ENCODE data around the gene GALR3.

The GALR3 gene

DNA sequence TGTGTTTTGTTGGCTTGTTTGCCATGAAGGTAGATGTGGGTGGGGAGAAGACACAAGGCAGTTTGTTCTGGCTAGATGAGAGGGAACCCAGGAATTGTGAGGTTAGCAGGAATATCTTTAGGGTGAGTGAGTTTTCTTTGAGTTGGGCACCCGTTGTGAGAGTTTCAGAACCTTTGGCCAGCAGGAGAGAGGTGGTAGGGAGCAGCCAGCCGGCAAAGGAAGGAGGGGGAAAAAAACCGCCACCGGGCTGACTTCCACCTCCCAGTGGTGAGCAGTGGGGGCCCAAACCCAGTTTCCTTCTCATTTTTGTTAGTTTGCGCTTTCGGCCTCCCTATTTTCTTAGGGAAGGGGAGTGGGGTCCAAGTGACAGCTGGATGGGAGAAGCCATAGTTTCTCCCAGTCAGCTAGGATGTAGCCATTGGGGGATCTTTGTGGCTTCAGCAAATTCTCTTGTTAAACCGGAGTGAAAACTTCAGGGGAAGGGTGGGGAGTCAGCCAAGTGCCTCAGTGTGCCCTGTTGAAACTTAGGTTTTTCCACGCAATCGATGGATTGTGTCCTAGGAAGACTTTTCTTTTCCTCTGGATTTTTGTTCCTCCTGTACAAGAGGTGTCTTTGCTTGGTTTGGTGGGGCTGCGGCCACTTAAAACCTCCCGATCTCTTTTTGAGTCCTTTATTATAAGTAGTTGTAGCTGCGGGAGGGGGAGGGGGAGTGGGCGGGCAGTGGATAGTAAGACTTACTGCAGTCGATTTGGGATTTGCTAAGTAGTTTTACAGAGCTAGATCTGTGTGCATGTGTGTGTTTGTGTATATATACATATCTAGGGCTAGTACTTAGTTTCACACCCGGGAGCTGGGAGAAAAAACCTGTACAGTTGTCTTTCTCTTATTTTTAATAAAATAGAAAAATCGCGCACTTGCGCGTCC is 16.5 kb upstream of the GALR3 start:
- TF ChIP-seq, protein P1, sequence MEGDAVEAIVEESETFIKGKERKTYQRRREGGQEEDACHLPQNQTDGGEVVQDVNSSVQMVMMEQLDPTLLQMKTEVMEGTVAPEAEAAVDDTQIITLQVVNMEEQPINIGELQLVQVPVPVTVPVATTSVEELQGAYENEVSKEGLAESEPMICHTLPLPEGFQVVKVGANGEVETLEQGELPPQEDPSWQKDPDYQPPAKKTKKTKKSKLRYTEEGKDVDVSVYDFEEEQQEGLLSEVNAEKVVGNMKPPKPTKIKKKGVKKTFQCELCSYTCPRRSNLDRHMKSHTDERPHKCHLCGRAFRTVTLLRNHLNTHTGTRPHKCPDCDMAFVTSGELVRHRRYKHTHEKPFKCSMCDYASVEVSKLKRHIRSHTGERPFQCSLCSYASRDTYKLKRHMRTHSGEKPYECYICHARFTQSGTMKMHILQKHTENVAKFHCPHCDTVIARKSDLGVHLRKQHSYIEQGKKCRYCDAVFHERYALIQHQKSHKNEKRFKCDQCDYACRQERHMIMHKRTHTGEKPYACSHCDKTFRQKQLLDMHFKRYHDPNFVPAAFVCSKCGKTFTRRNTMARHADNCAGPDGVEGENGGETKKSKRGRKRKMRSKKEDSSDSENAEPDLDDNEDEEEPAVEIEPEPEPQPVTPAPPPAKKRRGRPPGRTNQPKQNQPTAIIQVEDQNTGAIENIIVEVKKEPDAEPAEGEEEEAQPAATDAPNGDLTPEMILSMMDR (IDR thresholded peaks at IDR 0.05; ENCODE audit: control extremely low read depth, extremely low read depth, low read depth, missing control alignments) = no peak
- no peak for DNase-seq (ENCODE audit: extremely low spot score)
- ChIA-PET CTCF (interaction anchor here (1.0 to 4.3 kb wide), 6 partner anchors 11 to 164 kb away, joined by 3 to 49 read pairs (median 6); partner anchors contain the start of genes C22orf23 and POLR2F), POLR2A (interaction anchor here (1.3 kb wide), 1 partner anchor 12 kb away, joined by 4 read pairs; no protein-coding TSS in a partner anchor)

DNA sequence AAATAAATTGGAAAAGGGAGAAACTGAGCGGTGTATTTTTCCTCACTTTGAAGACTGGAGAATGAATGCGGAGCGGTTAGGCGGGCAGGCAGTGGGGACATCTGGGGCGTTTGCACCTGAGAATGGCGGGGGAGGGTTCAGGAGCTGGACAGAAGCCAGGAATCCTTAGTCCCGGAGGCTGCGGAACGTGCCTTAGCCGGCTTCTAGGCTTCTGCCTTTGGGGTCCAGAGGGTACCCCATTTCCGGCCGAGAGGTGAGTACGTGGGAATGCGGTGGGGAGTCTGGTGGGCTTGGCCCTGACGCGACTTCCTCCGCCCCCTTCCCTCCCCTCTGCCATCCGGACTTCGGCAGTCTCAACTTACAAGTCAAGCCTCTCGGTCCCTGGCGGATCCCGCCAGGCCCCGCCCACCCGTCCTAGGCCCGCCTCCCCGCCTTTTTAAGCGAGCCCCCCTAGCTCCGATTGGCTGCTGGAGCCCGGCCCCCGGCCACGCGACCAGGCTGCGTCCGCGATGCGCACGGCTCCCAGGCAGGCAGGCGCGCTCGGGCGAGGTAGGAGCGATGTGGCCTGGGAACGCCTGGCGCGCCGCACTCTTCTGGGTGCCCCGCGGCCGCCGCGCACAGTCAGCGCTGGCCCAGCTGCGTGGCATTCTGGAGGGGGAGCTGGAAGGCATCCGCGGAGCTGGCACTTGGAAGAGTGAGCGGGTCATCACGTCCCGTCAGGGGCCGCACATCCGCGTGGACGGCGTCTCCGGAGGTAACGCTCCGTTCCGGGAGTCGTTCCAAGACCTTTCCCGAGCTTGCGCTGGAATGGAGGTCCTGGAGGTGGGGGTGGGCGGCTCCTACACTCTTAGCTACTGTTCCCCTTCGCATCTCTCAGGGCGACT is 15.5 kb upstream of the GALR3 start, which contains the start of gene GCAT:
TSS of gene GCAT (plus strand) at position 525 of the 884 bp plus-strand sequence. CDS start at position 559, 34 bp downstream.
- TF ChIP-seq, protein P1 (IDR thresholded peaks at IDR 0.05; ENCODE audit: control extremely low read depth, extremely low read depth, low read depth, missing control alignments) = no peak
- ChIA-PET POLR2A (interaction anchor here (0.6 to 1.3 kb wide), 6 partner anchors 11 to 167 kb away, joined by 3 to 8 read pairs (median 4); partner anchors contain the start of genes ANKRD54, MICALL1 and PDXP), CTCF (interaction anchor here (1.0 to 4.3 kb wide), 7 partner anchors 10 to 165 kb away, joined by 3 to 49 read pairs (median 5); partner anchors contain the start of genes C22orf23, MICALL1 and POLR2F)
- DNase-seq (ENCODE audit: extremely low spot score) = peak; percentile 99

DNA sequence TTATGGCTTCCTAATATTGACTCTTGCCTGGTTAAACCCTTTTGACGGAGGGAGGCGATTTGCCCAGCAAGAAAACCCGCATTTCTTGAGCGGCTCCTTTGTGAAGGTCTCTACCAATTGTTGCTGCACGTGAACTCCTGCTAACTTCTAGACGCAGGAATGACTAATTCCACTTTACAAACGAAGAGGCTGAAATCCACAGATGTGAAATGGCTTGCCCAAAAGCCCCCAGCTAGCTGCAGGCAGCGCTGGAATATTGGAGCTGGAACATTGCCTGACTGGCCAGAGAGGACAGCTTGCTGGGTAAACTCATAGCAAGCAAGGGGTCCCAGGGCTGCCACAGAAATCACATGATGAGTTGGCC is 14.9 kb upstream of the GALR3 start:
- POLR2A ChIA-PET = interaction anchor here (0.6 to 1.0 kb wide), 3 partner anchors 74 to 150 kb away, joined by 3 to 8 read pairs (median 7); partner anchors contain the start of genes MICALL1 and PDXP
- TF ChIP-seq, protein P1 (IDR thresholded peaks at IDR 0.05; ENCODE audit: control extremely low read depth, extremely low read depth, low read depth, missing control alignments) = no peak
- CTCF ChIA-PET = interaction anchor here (0.9 to 4.3 kb wide), 8 partner anchors 9 to 202 kb away, joined by 3 to 49 read pairs (median 8); partner anchors contain the start of genes C22orf23, MICALL1 and POLR2F
- no peak for DNase-seq (ENCODE audit: extremely low spot score)

DNA sequence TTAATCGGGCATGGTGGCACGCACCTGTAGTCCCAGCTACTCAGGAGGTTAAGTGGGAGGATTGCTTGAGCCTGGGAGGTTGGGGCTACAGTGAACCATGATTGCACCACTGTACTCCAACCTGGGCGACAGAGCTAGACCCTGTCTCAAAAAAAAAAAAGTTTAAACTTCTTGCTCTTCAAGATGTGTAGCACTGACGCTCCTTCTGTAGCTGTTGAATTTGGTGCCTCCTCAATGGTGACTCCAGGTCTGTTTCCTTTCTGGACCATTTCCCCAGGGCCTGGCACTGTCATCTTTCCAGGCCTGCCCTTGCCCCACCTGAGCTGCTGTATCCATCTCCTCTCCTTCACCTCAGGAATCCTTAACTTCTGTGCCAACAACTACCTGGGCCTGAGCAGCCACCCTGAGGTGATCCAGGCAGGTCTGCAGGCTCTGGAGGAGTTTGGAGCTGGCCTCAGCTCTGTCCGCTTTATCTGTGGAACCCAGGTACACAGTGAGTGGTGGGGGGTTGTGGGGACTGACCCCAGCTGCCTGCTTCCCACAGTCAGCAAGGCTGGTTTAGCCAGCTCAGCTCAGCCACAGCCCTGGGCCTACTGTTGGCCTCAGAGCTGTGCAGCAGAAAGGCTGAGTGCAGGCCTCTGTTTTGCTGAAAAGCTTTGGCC is 13.4 kb upstream of the GALR3 start:
- POLR2A ChIA-PET = interaction anchor here (0.5 to 0.6 kb wide), 2 partner anchors 24 to 58 kb away, joined by 3 to 7 read pairs; no protein-coding TSS in a partner anchor
- DNase-seq (ENCODE audit: extremely low spot score) = no peak
- TF ChIP-seq, protein P1 (IDR thresholded peaks at IDR 0.05; ENCODE audit: control extremely low read depth, extremely low read depth, low read depth, missing control alignments) = no peak
- CTCF ChIA-PET = interaction anchor here (1.0 to 4.3 kb wide), 7 partner anchors 8 to 203 kb away, joined by 3 to 49 read pairs (median 6); no protein-coding TSS in a partner anchor

DNA sequence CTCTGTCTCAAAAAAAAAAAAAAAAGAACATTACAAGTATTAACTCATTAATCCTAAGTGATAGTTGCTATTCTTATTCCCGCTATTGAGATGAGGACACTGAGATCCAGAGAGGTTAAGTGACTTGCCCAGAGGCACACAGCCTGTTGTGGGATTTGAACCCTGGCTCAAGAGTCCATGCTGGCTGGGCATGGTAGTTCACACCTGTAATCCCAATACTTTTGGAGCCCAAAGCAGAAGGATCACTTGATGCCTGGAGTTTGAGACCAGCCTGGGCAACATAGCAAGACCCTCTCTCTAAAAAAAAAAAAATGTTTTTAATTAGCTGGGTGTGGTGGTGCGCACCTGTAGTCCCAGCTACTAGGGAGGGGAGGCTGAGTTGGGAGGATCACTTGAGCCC is 11.3 kb upstream of the GALR3 start:
- CTCF ChIA-PET = interaction anchor here (1.6 kb wide), 1 partner anchor 52 kb away, joined by 4 read pairs; no protein-coding TSS in a partner anchor
- no peak for DNase-seq (ENCODE audit: extremely low spot score)
- POLR2A ChIA-PET = no interaction called here
- TF ChIP-seq, protein P1 (IDR thresholded peaks at IDR 0.05; ENCODE audit: control extremely low read depth, extremely low read depth, low read depth, missing control alignments) = no peak
